Measurements from ENCODE around the gene PIP5K1C.
"Not testable (repeated sequence)": the region's sequence is repeated elsewhere in the genome, so short reads cannot be mapped to it uniquely, and the experiment has no call there.

Gene PIP5K1C

DNA sequence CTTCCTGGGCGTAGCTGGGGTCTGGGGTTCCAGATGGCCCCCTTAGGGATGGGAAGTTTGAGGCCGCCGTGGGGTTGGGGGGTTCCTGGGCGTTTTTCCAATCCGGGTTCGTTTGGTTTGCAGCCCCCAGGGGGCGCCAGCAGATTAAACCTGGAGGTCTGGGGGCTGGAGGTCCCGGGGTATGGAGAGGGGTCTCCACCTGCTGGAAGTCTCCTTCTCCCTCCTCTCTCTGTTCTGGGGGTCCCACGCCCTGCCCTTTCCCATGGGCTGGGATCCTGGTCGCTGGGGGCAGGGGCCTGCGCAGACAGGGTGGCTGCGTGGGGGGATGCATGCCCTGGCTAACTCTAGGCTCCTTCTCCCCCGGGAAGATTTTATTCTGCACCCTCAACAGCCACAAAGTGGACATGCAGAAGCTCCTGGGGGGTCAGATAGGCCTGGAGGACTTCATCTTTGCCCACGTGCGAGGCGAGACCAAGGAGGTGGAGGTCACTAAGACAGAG is 114.1 kb downstream of the PIP5K1C start:
- TF ChIP-seq, protein P1, sequence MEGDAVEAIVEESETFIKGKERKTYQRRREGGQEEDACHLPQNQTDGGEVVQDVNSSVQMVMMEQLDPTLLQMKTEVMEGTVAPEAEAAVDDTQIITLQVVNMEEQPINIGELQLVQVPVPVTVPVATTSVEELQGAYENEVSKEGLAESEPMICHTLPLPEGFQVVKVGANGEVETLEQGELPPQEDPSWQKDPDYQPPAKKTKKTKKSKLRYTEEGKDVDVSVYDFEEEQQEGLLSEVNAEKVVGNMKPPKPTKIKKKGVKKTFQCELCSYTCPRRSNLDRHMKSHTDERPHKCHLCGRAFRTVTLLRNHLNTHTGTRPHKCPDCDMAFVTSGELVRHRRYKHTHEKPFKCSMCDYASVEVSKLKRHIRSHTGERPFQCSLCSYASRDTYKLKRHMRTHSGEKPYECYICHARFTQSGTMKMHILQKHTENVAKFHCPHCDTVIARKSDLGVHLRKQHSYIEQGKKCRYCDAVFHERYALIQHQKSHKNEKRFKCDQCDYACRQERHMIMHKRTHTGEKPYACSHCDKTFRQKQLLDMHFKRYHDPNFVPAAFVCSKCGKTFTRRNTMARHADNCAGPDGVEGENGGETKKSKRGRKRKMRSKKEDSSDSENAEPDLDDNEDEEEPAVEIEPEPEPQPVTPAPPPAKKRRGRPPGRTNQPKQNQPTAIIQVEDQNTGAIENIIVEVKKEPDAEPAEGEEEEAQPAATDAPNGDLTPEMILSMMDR (conservative IDR thresholded peaks at IDR 0.05; ENCODE audit: low read length), result peak; percentile 38
- no peak overlapping the region for H3K4me3 ChIP-seq (ENCODE audit: low read length)
- DNase-seq (ENCODE audit: low read depth), result no peak

DNA sequence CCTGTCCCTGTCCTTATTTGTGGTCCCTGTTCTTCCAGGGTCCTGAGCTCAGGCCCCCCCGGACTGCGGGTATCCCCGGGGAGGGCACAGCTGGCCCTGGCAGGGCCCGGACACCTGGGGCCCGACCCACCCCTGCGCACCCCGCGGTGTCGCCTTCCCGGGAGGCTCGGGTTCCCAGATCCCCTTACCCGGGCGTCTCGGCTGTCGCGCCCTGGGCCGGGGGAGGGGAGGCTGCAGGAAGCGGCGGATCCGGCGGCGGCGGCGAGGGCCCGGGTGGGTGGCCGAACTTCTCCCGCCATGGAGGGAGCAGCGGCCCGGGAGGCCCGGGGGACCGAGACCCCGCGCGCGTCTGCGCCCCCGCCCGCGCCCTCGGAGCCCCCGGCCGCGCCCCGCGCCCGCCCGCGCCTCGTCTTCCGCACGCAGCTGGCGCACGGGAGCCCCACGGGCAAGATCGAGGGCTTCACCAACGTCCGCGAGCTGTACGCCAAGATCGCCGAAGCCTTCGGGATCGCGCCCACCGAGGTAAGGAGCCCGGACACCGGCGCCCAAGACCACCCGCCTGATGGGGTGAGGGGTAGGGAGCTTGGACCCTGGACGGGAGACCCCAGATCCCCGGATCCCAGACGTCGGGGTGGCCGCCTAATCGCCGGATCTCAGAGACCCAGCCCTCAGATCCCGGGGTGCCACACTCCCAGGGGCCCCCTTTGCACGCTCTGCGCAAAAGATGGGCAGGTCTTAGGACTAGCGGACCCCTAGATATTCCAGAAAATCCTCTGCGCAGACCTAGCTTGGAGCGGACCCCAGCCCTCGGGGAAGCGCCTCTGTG is 114.8 kb downstream of the PIP5K1C start, which contains the start of gene GIPC3:
GIPC3 (plus strand) TSS at position 178 of the 826 bp plus-strand sequence; CDS start at position 298, 120 bp downstream.
- TF ChIP-seq, protein P1 (conservative IDR thresholded peaks at IDR 0.05; ENCODE audit: low read length), result no peak
- no peak for DNase-seq (ENCODE audit: low read depth)
- H3K4me3 ChIP-seq (ENCODE audit: low read length), result no peak within 1 kb of the TSS

DNA sequence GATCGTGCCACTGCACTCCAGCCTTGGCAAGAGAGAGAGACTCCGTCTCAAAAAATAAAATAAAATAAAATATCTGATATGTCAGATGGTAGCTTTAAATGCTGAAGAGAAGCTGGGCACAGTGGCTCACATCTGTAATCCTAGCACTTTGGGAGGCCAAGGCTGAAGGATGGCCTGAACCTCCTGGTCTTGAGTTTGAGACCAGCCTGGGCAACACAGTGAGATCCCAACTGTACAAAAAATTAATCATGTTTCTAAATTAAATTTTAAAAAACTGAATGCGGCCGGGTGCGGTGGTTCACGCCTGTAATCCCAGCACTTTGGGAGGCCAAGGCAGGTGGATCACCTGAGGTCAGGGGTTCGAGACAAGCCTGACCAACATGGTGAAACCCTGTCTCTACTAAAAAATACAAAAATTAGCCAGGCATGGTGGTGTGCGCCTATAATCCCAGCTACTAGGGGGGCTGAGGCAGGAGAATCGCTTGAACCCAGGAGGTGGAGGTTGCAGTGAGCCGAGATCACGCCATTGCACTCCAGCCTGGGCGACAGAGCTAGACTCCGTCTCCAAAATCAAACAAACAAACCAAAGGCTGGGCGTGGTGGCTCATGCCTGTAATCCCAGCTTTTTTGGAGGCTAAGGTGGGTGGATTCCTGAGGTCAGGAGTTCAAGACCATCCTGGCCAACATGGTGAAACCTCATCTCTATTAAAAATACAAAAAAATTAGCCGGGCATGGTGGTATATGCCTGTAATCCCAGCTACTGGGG is 116.0 kb downstream of the PIP5K1C start:
- H3K4me3 ChIP-seq (ENCODE audit: low read length); DNase-seq (ENCODE audit: low read depth): not testable (repeated sequence)

DNA sequence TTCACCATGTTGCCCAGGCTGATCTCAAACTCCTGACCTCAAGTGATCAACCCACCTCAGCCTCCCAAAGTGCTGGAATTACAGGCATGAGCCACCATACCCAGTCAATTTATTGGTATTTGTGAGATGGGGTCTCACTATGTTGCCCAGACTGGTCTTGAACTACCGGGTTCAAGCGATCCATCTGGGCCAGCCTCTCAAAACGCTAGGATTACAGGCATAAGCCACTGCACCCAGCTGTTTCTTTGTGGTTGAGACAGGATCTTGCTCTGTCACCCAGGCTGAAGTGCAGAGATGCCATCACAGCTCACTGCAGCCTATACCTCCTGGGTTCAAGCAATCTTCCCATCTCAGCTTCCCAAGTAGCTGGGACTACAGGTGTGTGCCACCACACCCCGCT is 118.5 kb downstream of the PIP5K1C start:
- H3K4me3 ChIP-seq (ENCODE audit: low read length); DNase-seq (ENCODE audit: low read depth): not testable (repeated sequence)
